GM18505 (cell line): ENCODE measurements around the gene MYOF.

Experiments used
- ATAC-seq: cut with Tn5 transposase; IDR thresholded peaks from one replicate; pipeline ENCODE4 v1.9.1; 2021; ENCODE audit not compliant: unreplicated experiment
- POLR2A ChIP-seq: IDR thresholded peaks from 4 replicates; pipeline ENCODE4 v1.6.1; 2011; ENCODE audit warnings: borderline replicate concordance; ENCODE audit not compliant: insufficient read depth, insufficient read length; ENCODE audit errors: extremely low read depth

MYOF gene

GRCh38 chr10:93482145-93482834 is at the start of gene MYOF:
MYOF (minus strand) TSS chr10:93482334; CDS start chr10:93482194, 140 bp downstream.
- TF ChIP-seq POLR2A = no peak
- ATAC-seq = no peak

- TF ChIP-seq POLR2A = no peak
- ATAC-seq = no peak
Observed at GRCh38 chr10:93518531-93518930, 36.4 kb upstream of the MYOF start.

- no peak for ATAC-seq
- no peak for TF ChIP-seq POLR2A
Observed at GRCh38 chr10:93516006-93516380, 33.9 kb upstream of the MYOF start.

- no peak for ATAC-seq
- TF ChIP-seq POLR2A = no peak
Observed at GRCh38 chr10:93515071-93516005, 33.2 kb upstream of the MYOF start.

GRCh38 chr10:93514521-93514920 is 32.4 kb upstream of the MYOF start:
- no peak for TF ChIP-seq POLR2A
- ATAC-seq = no peak

GRCh38 chr10:93513091-93513490 is 31.0 kb upstream of the MYOF start:
- no peak for TF ChIP-seq POLR2A
- no peak for ATAC-seq

GRCh38 chr10:93512565-93512964 is 30.4 kb upstream of the MYOF start:
- ATAC-seq = no peak
- TF ChIP-seq POLR2A = no peak

- ATAC-seq = no peak
- no peak for TF ChIP-seq POLR2A
Observed at GRCh38 chr10:93509816-93510215, 27.7 kb upstream of the MYOF start.

- TF ChIP-seq POLR2A = no peak
- no peak for ATAC-seq
Observed at GRCh38 chr10:93505075-93505474, 22.9 kb upstream of the MYOF start.

GRCh38 chr10:93503075-93503474 is 20.9 kb upstream of the MYOF start:
- TF ChIP-seq POLR2A = no peak
- ATAC-seq = no peak

GRCh38 chr10:93501650-93502049 is 19.5 kb upstream of the MYOF start:
- no peak for TF ChIP-seq POLR2A
- ATAC-seq = no peak

- ATAC-seq = no peak
- no peak for TF ChIP-seq POLR2A
Observed at GRCh38 chr10:93498166-93498565, 16.0 kb upstream of the MYOF start.

GRCh38 chr10:93496322-93497041 is 14.3 kb upstream of the MYOF start, which contains the start of gene CEP55:
CEP55 (plus strand) TSS chr10:93496612; CDS start chr10:93500052, 3,440 bp downstream.
- ATAC-seq = peak; percentile 98
- TF ChIP-seq POLR2A = peak; percentile 80
